Measurements from ENCODE around the gene SLC9A3. TPM values are rescaled to one million over a fixed set of nuclear protein-coding genes. Genes with fewer than 3 reads are reported as not detected.
A peak's percentile ranks its signal among the peaks of the same experiment; 100 is the strongest.

The SLC9A3 gene
- total and polyA plus RNA-seq, 2 donors, result 2.1 to 2.8 TPM

GRCh38 chr5:466661-467310 is 57.5 kb downstream of the SLC9A3 start:
- peaks cover 3% of the 10 kb centered on the region for H3K36me3 ChIP-seq (ENCODE audit: insufficient read depth)
- DNase-seq (ENCODE audit: extremely low spot score), result no peak
- no peaks in the 10 kb centered on the region for H3K4me1 ChIP-seq (ENCODE audit: insufficient read depth)
- H3K4me3 ChIP-seq (ENCODE audit: low read depth, low read length), result no peak overlapping the region
- WGBS, result 90% methylated on average over 30 of the region's 30 CpGs
- H3K27ac ChIP-seq (ENCODE audit: low read depth), result no peak overlapping the region

- no peak for DNase-seq (ENCODE audit: extremely low spot score)
- Histone ChIP-seq H3K4me3 (ENCODE audit: low read depth, low read length) (no peak overlapping the region), H3K4me1 (ENCODE audit: insufficient read depth) (no peaks in the 10 kb centered on the region), H3K36me3 (ENCODE audit: insufficient read depth) (peaks cover 3% of the 10 kb centered on the region), H3K27ac (ENCODE audit: low read depth) (no peak overlapping the region)
- WGBS, result 87% methylated on average over 29 of the region's 29 CpGs
These were observed 58.5 kb downstream of the SLC9A3 start for GRCh38 chr5:465591-466403.

GRCh38 chr5:464843-465590 is 59.2 kb downstream of the SLC9A3 start:
- Histone ChIP-seq H3K4me3 (ENCODE audit: low read depth, low read length) (no peak overlapping the region), H3K27ac (ENCODE audit: low read depth) (no peak overlapping the region), H3K36me3 (ENCODE audit: insufficient read depth) (peaks cover 3% of the 10 kb centered on the region), H3K4me1 (ENCODE audit: insufficient read depth) (no peaks in the 10 kb centered on the region)
- no peak for DNase-seq (ENCODE audit: extremely low spot score)
- WGBS, result 94% methylated on average over 63 of the region's 63 CpGs

- Histone ChIP-seq H3K36me3 (ENCODE audit: insufficient read depth) (peaks cover 5% of the 10 kb centered on the region), H3K4me1 (ENCODE audit: insufficient read depth) (no peaks in the 10 kb centered on the region), H3K27ac (ENCODE audit: low read depth) (no peak overlapping the region), H3K4me3 (ENCODE audit: low read depth, low read length) (no peak overlapping the region)
- whole genome bisulfite sequencing, result 88% methylated on average over 19 of the region's 19 CpGs
- DNase-seq (ENCODE audit: extremely low spot score), result no peak
These were observed 59.8 kb downstream of the SLC9A3 start for GRCh38 chr5:464446-464842.

- Histone ChIP-seq H3K4me1 (ENCODE audit: insufficient read depth) (no peaks in the 10 kb centered on the region), H3K27ac (ENCODE audit: low read depth) (no peak overlapping the region), H3K4me3 (ENCODE audit: low read depth, low read length) (no peak overlapping the region), H3K36me3 (ENCODE audit: insufficient read depth) (peaks cover 6% of the 10 kb centered on the region)
- no peak for DNase-seq (ENCODE audit: extremely low spot score)
- WGBS, result 82% methylated on average over 18 of the region's 18 CpGs
These were observed 60.3 kb downstream of the SLC9A3 start for GRCh38 chr5:463952-464351.

GRCh38 chr5:463301-463700 is 60.9 kb downstream of the SLC9A3 start:
- DNase-seq (ENCODE audit: extremely low spot score), result no peak
- Histone ChIP-seq H3K4me1 (ENCODE audit: insufficient read depth) (no peaks in the 10 kb centered on the region), H3K36me3 (ENCODE audit: insufficient read depth) (peaks cover 6% of the 10 kb centered on the region), H3K27ac (ENCODE audit: low read depth) (no peak overlapping the region), H3K4me3 (ENCODE audit: low read depth, low read length) (no peak overlapping the region)
- 78% methylated on average over 7 of the region's 7 CpGs for WGBS

GRCh38 chr5:462051-462481 is 62.2 kb downstream of the SLC9A3 start:
- H3K36me3 ChIP-seq (ENCODE audit: insufficient read depth), result peaks cover 6% of the 10 kb centered on the region
- H3K4me1 ChIP-seq (ENCODE audit: insufficient read depth), result no peaks in the 10 kb centered on the region
- no peak overlapping the region for H3K4me3 ChIP-seq (ENCODE audit: low read depth, low read length)
- whole genome bisulfite sequencing, result 95% methylated on average over 24 of the region's 24 CpGs
- no peak for DNase-seq (ENCODE audit: extremely low spot score)
- H3K27ac ChIP-seq (ENCODE audit: low read depth), result no peak overlapping the region

GRCh38 chr5:460273-460625 is 64.0 kb downstream of the SLC9A3 start:
- no peak overlapping the region for H3K27ac ChIP-seq (ENCODE audit: low read depth)
- no peak overlapping the region for H3K4me3 ChIP-seq (ENCODE audit: low read depth, low read length)
- no peaks in the 10 kb centered on the region for H3K4me1 ChIP-seq (ENCODE audit: insufficient read depth)
- peaks cover 3% of the 10 kb centered on the region for H3K36me3 ChIP-seq (ENCODE audit: insufficient read depth)
- no peak for DNase-seq (ENCODE audit: extremely low spot score)
- 96% methylated on average over 8 of the region's 8 CpGs for WGBS

GRCh38 chr5:459562-460272 is 64.5 kb downstream of the SLC9A3 start:
- H3K4me3 ChIP-seq (ENCODE audit: low read depth, low read length), result no peak overlapping the region
- H3K4me1 ChIP-seq (ENCODE audit: insufficient read depth), result no peaks in the 10 kb centered on the region
- 95% methylated on average over 24 of the region's 24 CpGs for WGBS
- peaks cover 3% of the 10 kb centered on the region for H3K36me3 ChIP-seq (ENCODE audit: insufficient read depth)
- no peak for DNase-seq (ENCODE audit: extremely low spot score)
- no peak overlapping the region for H3K27ac ChIP-seq (ENCODE audit: low read depth)

GRCh38 chr5:458547-459353 is 65.5 kb downstream of the SLC9A3 start:
- DNase-seq (ENCODE audit: extremely low spot score), result no peak
- H3K27ac ChIP-seq (ENCODE audit: low read depth), result peak overlapping the region; percentile 0
- 81% methylated on average over 17 of the region's 17 CpGs for WGBS
- peaks cover 3% of the 10 kb centered on the region for H3K36me3 ChIP-seq (ENCODE audit: insufficient read depth)
- no peak overlapping the region for H3K4me3 ChIP-seq (ENCODE audit: low read depth, low read length)
- no peaks in the 10 kb centered on the region for H3K4me1 ChIP-seq (ENCODE audit: insufficient read depth)

- DNase-seq (ENCODE audit: extremely low spot score), result no peak
These were observed 66.9 kb downstream of the SLC9A3 start for GRCh38 chr5:457195-457961.

More at GRCh38 chr5:457195-457961, 66.9 kb downstream of the SLC9A3 start:
- Histone ChIP-seq H3K4me3 (ENCODE audit: low read depth, low read length) (no peak overlapping the region), H3K36me3 (ENCODE audit: insufficient read depth) (peaks cover 3% of the 10 kb centered on the region), H3K4me1 (ENCODE audit: insufficient read depth) (no peaks in the 10 kb centered on the region), H3K27ac (ENCODE audit: low read depth) (no peak overlapping the region)
- WGBS, result 94% methylated on average over 19 of the region's 19 CpGs
